Osteocyte (in vitro differentiated cells): ENCODE results near the gene VSX2. TPM values are rescaled to one million over a fixed set of nuclear protein-coding genes. Genes with fewer than 3 reads are reported as not detected.

Experiments used
- DNase-seq: peaks from one replicate; pipeline ENCODE4 v3.0.0; 2021; ENCODE audit warnings: mixed read lengths; ENCODE audit not compliant: unreplicated experiment; ENCODE audit errors: extremely low spot score
- H3K27ac Mint-ChIP-seq: one replicate; pipeline ENCODE4 v1.8.0; 2021; ENCODE audit warnings: mild to moderate bottlenecking, mixed read lengths; ENCODE audit not compliant: unreplicated experiment
- H3K27me3 Mint-ChIP-seq: one replicate; pipeline ENCODE4 v1.8.0; 2021; ENCODE audit warnings: mixed read lengths; ENCODE audit not compliant: unreplicated experiment
- H3K36me3 Mint-ChIP-seq: one replicate; pipeline ENCODE4 v1.8.0; 2021; ENCODE audit warnings: mixed read lengths; ENCODE audit not compliant: unreplicated experiment
- H3K4me1 Mint-ChIP-seq: one replicate; pipeline ENCODE4 v1.8.0; 2021; ENCODE audit warnings: mixed read lengths; ENCODE audit not compliant: unreplicated experiment
- H3K4me3 Mint-ChIP-seq: one replicate; pipeline ENCODE4 v1.8.0; 2021; ENCODE audit warnings: mild to moderate bottlenecking, moderate library complexity, mixed read lengths; ENCODE audit not compliant: unreplicated experiment
- H3K9me3 Mint-ChIP-seq: one replicate; pipeline ENCODE4 v1.8.0; 2021; ENCODE audit warnings: mixed read lengths; ENCODE audit not compliant: unreplicated experiment
- CTCF ChIP-seq: fragments of 200-600 bp; sonication (generic); IDR thresholded peaks from 2 replicates; pipeline ENCODE4 v1.5.0; 2021; ENCODE audit warnings: antibody characterized with exemption, mild to moderate bottlenecking, moderate library complexity
- total RNA-seq: library from RNA; stranded (reverse); gene quantifications from 2 replicates; pipeline ENCODE4 v1.2.1, GENCODE V29; 2021

Gene VSX2
- total RNA-seq, 1 donor from 2014 or later = not detected

GRCh38 chr14:74223016-74223415 lies 16.2 kb upstream of the VSX2 start:
- no peaks in the 10 kb centered on the region for H3K36me3 Mint-ChIP-seq
- no peak overlapping the region for H3K4me3 Mint-ChIP-seq
- H3K9me3 Mint-ChIP-seq = no peaks in the 10 kb centered on the region
- no peak for DNase-seq
- no peak for TF ChIP-seq CTCF
- no peak overlapping the region for H3K27ac Mint-ChIP-seq
- H3K27me3 Mint-ChIP-seq = peaks cover 41% of the 10 kb centered on the region
- H3K4me1 Mint-ChIP-seq = no peaks in the 10 kb centered on the region

- Mint-ChIP-seq H3K9me3 (peaks cover 3% of the 10 kb centered on the region), H3K4me1 (no peaks in the 10 kb centered on the region), H3K27me3 (peaks cover 64% of the 10 kb centered on the region), H3K27ac (no peak overlapping the region), H3K4me3 (no peak overlapping the region), H3K36me3 (no peaks in the 10 kb centered on the region)
- DNase-seq = no peak
- no peak for TF ChIP-seq CTCF
Observed at GRCh38 chr14:74231784-74232183, 7.5 kb upstream of the VSX2 start.

- Mint-ChIP-seq H3K27me3 (peaks cover 63% of the 10 kb centered on the region), H3K9me3 (peaks cover 3% of the 10 kb centered on the region), H3K4me3 (no peak overlapping the region), H3K36me3 (no peaks in the 10 kb centered on the region), H3K27ac (no peak overlapping the region), H3K4me1 (no peaks in the 10 kb centered on the region)
- no peak for DNase-seq
- no peak for TF ChIP-seq CTCF
Observed at GRCh38 chr14:74235017-74235416, 4.2 kb upstream of the VSX2 start.

- H3K36me3 Mint-ChIP-seq = no peaks in the 10 kb centered on the region
- no peak for TF ChIP-seq CTCF
- peaks cover 17% of the 10 kb centered on the region for H3K4me1 Mint-ChIP-seq
- peaks cover under 1% of the 10 kb centered on the region for H3K9me3 Mint-ChIP-seq
- peaks cover 75% of the 10 kb centered on the region for H3K27me3 Mint-ChIP-seq
- H3K4me3 Mint-ChIP-seq = no peak overlapping the region
- DNase-seq = no peak
- H3K27ac Mint-ChIP-seq = no peak overlapping the region
Observed at GRCh38 chr14:74237441-74237840, 1.8 kb upstream of the VSX2 start.

- no peaks in the 10 kb centered on the region for H3K36me3 Mint-ChIP-seq
- no peaks in the 10 kb centered on the region for H3K9me3 Mint-ChIP-seq
- H3K27ac Mint-ChIP-seq = no peak overlapping the region
- TF ChIP-seq CTCF = no peak
- peak overlapping the region; percentile 18 for H3K4me3 Mint-ChIP-seq
- peaks cover 83% of the 10 kb centered on the region for H3K27me3 Mint-ChIP-seq
- DNase-seq = no peak
- H3K4me1 Mint-ChIP-seq = peaks cover 17% of the 10 kb centered on the region
Observed at GRCh38 chr14:74239848-74240793, 872 bp downstream of the VSX2 start.
